Measurements from ENCODE around the gene CHD3. TPM values are rescaled to one million over a fixed set of nuclear protein-coding genes. Genes with fewer than 3 reads are reported as not detected.

The CHD3 gene
- total RNA-seq, 1 experiment from 2014 or later = 41.5 TPM

DNA sequence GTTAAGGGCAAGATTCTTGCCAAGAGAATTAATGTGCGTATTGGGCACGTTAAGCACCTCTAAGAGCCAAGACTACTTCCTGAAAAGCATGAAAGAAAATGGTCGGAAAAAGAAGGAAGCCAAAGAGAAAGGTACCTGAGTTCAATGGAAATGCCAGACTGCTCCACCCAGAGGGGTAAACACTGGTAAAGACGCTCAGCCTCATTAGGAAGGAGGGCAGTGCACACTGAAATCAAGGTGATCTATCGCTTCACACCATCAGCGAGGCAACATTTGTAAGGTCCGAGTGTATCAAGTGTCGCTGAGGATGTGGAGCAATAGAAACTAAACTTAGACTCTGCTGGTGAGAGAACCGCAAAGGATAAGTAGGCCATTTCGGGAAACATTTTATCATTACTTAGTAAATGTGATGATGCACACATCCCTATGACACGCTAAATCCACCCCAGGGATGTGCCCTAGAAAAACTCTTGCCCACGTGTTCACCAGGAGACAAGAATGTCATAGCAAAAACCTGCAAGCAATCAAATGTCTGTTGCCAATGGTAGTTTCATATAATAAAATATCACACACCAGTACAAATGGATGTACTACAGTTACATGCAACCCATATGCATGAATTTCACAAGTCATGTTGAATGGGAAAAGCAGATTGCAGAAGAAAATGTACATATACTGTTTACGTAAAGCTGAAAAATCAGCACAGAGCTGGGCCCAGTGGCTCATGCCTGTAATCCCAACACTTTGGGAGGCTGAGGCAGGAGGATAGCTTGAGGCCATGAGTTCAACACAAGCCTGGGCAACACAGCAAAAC is 67.0 kb downstream of the CHD3 start:
- DNase-seq (ENCODE audit: low spot score) = no peak
- in situ Hi-C loops (cut with HindIII; ENCODE audit: low sequenced_read_pairs) = no loop called here

GRCh38 chr17:7956228-7956965 is 67.8 kb downstream of the CHD3 start:
- no peak for DNase-seq (ENCODE audit: low spot score)
- in situ Hi-C loops (cut with HindIII; ENCODE audit: low sequenced_read_pairs) = no loop called here

- DNase-seq (ENCODE audit: low spot score) = no peak
- in situ Hi-C loops (cut with HindIII; ENCODE audit: low sequenced_read_pairs) = no loop called here
Measured at GRCh38 chr17:7959503-7960253, 71.1 kb downstream of the CHD3 start.

- no peak for DNase-seq (ENCODE audit: low spot score)
- in situ Hi-C loops (cut with HindIII; ENCODE audit: low sequenced_read_pairs) = no loop called here
Measured at GRCh38 chr17:7961421-7961820, 72.8 kb downstream of the CHD3 start.

Other genes starting within 250 kb of the CHD3 start
- gene ATP1B2, start 237.9 kb upstream of the CHD3 start, total RNA-seq (2014; rRNA removed; shearing (Covaris generic)) = not detected in 2 replicates
- gene TP53, start 201.3 kb upstream of the CHD3 start, total RNA-seq (2014; rRNA removed; shearing (Covaris generic)) = 23.5 and 26.4 TPM in 2 replicates
- gene WRAP53, start 200.3 kb upstream of the CHD3 start, total RNA-seq (2014; rRNA removed; shearing (Covaris generic)) = 27.2 and 33.5 TPM in 2 replicates
- 13.1 and 16.8 TPM in 2 replicates for gene EFNB3, start 183.6 kb upstream of the CHD3 start, total RNA-seq (2014; rRNA removed; shearing (Covaris generic))
- gene DNAH2, start 171.0 kb upstream of the CHD3 start, total RNA-seq (2014; rRNA removed; shearing (Covaris generic)) = 0.03 TPM in 1 of 2 replicates, not detected in the other
- gene KDM6B, start 54.6 kb upstream of the CHD3 start, total RNA-seq (2014; rRNA removed; shearing (Covaris generic)) = 0.34 and 0.37 TPM in 2 replicates
- 0.37 TPM in 1 of 2 replicates, not detected in the other for gene TMEM88, start 33.7 kb upstream of the CHD3 start, total RNA-seq (2014; rRNA removed; shearing (Covaris generic))
- gene NAA38, start 31.2 kb upstream of the CHD3 start, total RNA-seq (2014; rRNA removed; shearing (Covaris generic)) = 97.3 and 101 TPM in 2 replicates
- gene CYB5D1, start 30.8 kb upstream of the CHD3 start, total RNA-seq (2014; rRNA removed; shearing (Covaris generic)) = 8.5 and 10.0 TPM in 2 replicates
- 3.5 and 16.7 TPM in 2 replicates for gene RNF227, start 27.5 kb downstream of the CHD3 start, total RNA-seq (2014; rRNA removed; shearing (Covaris generic))
- gene KCNAB3, start 41.1 kb downstream of the CHD3 start, total RNA-seq (2014; rRNA removed; shearing (Covaris generic)) = 0.49 TPM in 1 of 2 replicates, not detected in the other
- gene TRAPPC1, start 43.2 kb downstream of the CHD3 start, total RNA-seq (2014; rRNA removed; shearing (Covaris generic)) = 6.1 and 7.8 TPM in 2 replicates
- gene CNTROB, start 43.4 kb downstream of the CHD3 start, total RNA-seq (2014; rRNA removed; shearing (Covaris generic)) = 25.4 and 29.3 TPM in 2 replicates
- 0.06 TPM in 1 of 2 replicates, not detected in the other for gene GUCY2D, start 113.8 kb downstream of the CHD3 start, total RNA-seq (2014; rRNA removed; shearing (Covaris generic))
- not detected in 2 replicates for gene ALOX15B, start 150.3 kb downstream of the CHD3 start, total RNA-seq (2014; rRNA removed; shearing (Covaris generic))
- not detected in 2 replicates for gene ALOX12B, start 198.9 kb downstream of the CHD3 start, total RNA-seq (2014; rRNA removed; shearing (Covaris generic))
- gene ALOXE3, start 229.7 kb downstream of the CHD3 start, total RNA-seq (2014; rRNA removed; shearing (Covaris generic)) = 0.85 TPM in 1 of 2 replicates, not detected in the other
- 1.1 and 3.9 TPM in 2 replicates for gene HES7, start 235.3 kb downstream of the CHD3 start, total RNA-seq (2014; rRNA removed; shearing (Covaris generic))

Data from G401 (cell line).